Osteoblast (primary cell): ENCODE measurements around the gene ARPC4. TPM values are rescaled to one million over a fixed set of nuclear protein-coding genes. Genes with fewer than 3 reads are reported as not detected.

Experiments used
- DNase-seq: peaks from one replicate; pipeline ENCODE4 v3.0.0; 2011; ENCODE audit warnings: low spot score, mixed read lengths; ENCODE audit not compliant: insufficient read length; ENCODE audit errors: missing footprints
- H2AFZ ChIP-seq: 2 replicates; pipeline ENCODE4 v1.6.0; 2011; ENCODE audit warnings: mild to moderate bottlenecking, low read length
- H3K27ac ChIP-seq: 2 replicates; pipeline ENCODE4 v1.5.1; 2011; ENCODE audit warnings: mild to moderate bottlenecking, low read depth, low read length, moderate library complexity
- H3K27me3 ChIP-seq: 2 replicates; pipeline ENCODE4 v1.6.0; 2012; ENCODE audit warnings: mild to moderate bottlenecking, control low read depth, inconsistent platforms, low read length, moderate library complexity; ENCODE audit not compliant: insufficient read depth
- H3K36me3 ChIP-seq: 2 replicates; pipeline ENCODE4 v1.5.1; 2011; ENCODE audit warnings: mild to moderate bottlenecking, low read length, control low read depth, moderate library complexity; ENCODE audit not compliant: insufficient read depth
- H3K4me1 ChIP-seq: 2 replicates; pipeline ENCODE4 v1.5.1; 2011; ENCODE audit warnings: mild to moderate bottlenecking, low read length, control low read depth, moderate library complexity; ENCODE audit not compliant: insufficient read depth
- H3K4me2 ChIP-seq: 2 replicates; pipeline ENCODE4 v1.6.0; 2011; ENCODE audit warnings: mild to moderate bottlenecking, low read length; ENCODE audit not compliant: insufficient read depth
- H3K4me3 ChIP-seq: fragments of 200-600 bp; sonication (generic); 3 replicates; pipeline ENCODE4 v1.5.1; 2012; ENCODE audit warnings: mild to moderate bottlenecking, low read length, inconsistent platforms; ENCODE audit not compliant: insufficient read depth
- H3K79me2 ChIP-seq: 2 replicates; pipeline ENCODE4 v1.6.0; 2012; ENCODE audit warnings: mild to moderate bottlenecking, low read length, control low read depth, inconsistent platforms; ENCODE audit not compliant: insufficient read depth
- H3K9me3 ChIP-seq: 2 replicates; pipeline ENCODE4 v1.5.1; 2011; ENCODE audit warnings: low read depth, low read length, control low read depth
- H4K20me1 ChIP-seq: 2 replicates; pipeline ENCODE4 v1.6.0; 2012; ENCODE audit warnings: mild to moderate bottlenecking, low read length, control low read depth; ENCODE audit not compliant: insufficient read depth
- total RNA-seq: library from RNA; depleted of rRNA; stranded (reverse); fragments of >200 nt; gene quantifications from 2 replicates; pipeline ENCODE4 v1.2.3, GENCODE V29; 2012
- TF ChIP-seq, protein P1 (sequence below): IDR thresholded peaks from 2 replicates; pipeline ENCODE4 v1.5.1; 2011; ENCODE audit warnings: mild to moderate bottlenecking, low read depth, low read length, moderate library complexity; ENCODE audit errors: extremely low read depth

Gene ARPC4
- total RNA-seq, 1 donor = 222 TPM

- no peak overlapping the region for H3K27ac ChIP-seq
- H3K4me2 ChIP-seq = no peak overlapping the region
- H3K4me3 ChIP-seq = no peak overlapping the region
- TF ChIP-seq, protein P1, sequence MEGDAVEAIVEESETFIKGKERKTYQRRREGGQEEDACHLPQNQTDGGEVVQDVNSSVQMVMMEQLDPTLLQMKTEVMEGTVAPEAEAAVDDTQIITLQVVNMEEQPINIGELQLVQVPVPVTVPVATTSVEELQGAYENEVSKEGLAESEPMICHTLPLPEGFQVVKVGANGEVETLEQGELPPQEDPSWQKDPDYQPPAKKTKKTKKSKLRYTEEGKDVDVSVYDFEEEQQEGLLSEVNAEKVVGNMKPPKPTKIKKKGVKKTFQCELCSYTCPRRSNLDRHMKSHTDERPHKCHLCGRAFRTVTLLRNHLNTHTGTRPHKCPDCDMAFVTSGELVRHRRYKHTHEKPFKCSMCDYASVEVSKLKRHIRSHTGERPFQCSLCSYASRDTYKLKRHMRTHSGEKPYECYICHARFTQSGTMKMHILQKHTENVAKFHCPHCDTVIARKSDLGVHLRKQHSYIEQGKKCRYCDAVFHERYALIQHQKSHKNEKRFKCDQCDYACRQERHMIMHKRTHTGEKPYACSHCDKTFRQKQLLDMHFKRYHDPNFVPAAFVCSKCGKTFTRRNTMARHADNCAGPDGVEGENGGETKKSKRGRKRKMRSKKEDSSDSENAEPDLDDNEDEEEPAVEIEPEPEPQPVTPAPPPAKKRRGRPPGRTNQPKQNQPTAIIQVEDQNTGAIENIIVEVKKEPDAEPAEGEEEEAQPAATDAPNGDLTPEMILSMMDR = no peak
- H3K79me2 ChIP-seq = no peaks in the 10 kb centered on the region
- H3K36me3 ChIP-seq = peaks cover 37% of the 10 kb centered on the region
- no peaks in the 10 kb centered on the region for H4K20me1 ChIP-seq
- peak; percentile 71 for DNase-seq
- no peaks in the 10 kb centered on the region for H3K9me3 ChIP-seq
- H2AFZ ChIP-seq = no peak overlapping the region
- no peaks in the 10 kb centered on the region for H3K4me1 ChIP-seq
- H3K27me3 ChIP-seq = no peaks in the 10 kb centered on the region
Observed at GRCh38 chr3:9828801-9829755, 36.2 kb downstream of the ARPC4 start.

GRCh38 chr3:9831253-9831652 is 38.4 kb downstream of the ARPC4 start:
- no peak for DNase-seq
- no peak overlapping the region for H3K4me3 ChIP-seq
- H3K9me3 ChIP-seq = no peaks in the 10 kb centered on the region
- H4K20me1 ChIP-seq = no peaks in the 10 kb centered on the region
- no peak overlapping the region for H3K4me2 ChIP-seq
- TF ChIP-seq, protein P1 = no peak
- H3K27ac ChIP-seq = no peak overlapping the region
- H3K27me3 ChIP-seq = no peaks in the 10 kb centered on the region
- H3K79me2 ChIP-seq = no peaks in the 10 kb centered on the region
- no peaks in the 10 kb centered on the region for H3K4me1 ChIP-seq
- peaks cover 52% of the 10 kb centered on the region for H3K36me3 ChIP-seq
- no peak overlapping the region for H2AFZ ChIP-seq

DNA sequence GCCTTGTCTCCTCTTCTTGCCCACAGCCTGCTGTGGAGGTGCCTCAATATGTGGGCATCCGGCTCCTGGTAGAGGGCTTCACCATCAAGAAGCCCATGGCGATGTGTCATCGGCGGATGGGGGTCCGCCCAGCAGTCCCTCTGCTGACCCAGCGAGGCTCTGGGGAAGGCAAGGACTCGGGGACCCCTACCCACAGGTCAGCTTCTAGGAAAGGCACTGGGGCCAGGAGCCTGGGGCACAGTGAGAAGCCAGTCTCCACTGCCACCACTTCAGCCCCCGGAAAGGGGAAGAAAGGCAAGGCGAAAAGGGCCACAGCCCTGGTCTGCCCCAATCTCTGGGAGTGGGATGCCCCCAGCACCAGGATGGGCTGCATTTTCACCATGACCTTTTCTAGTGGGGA is 40.2 kb downstream of the ARPC4 start:
- H3K4me1 ChIP-seq = no peaks in the 10 kb centered on the region
- TF ChIP-seq, protein P1 = no peak

More for the DNA sequence above, 40.2 kb downstream of the ARPC4 start:
- Histone ChIP-seq H3K27me3 (no peaks in the 10 kb centered on the region), H3K27ac (no peak overlapping the region), H3K4me2 (no peak overlapping the region), H3K4me3 (no peak overlapping the region), H3K36me3 (peaks cover 49% of the 10 kb centered on the region), H3K9me3 (no peaks in the 10 kb centered on the region), H2AFZ (no peak overlapping the region), H4K20me1 (no peaks in the 10 kb centered on the region), H3K79me2 (no peaks in the 10 kb centered on the region)
- peak; percentile 35 for DNase-seq
